Transverse colon (tissue), 4 donors: ENCODE data around the gene PNKP. TPM values are rescaled to one million over a fixed set of nuclear protein-coding genes. Genes with fewer than 3 reads are reported as not detected.

Source experiments
- DNase-seq: peaks from one replicate; pipeline ENCODE4 v3.0.0-alpha.2; 2019
- H3K27ac ChIP-seq, 4 donors: fragments of 200-600 bp; sonication (generic); 2 replicates each; pipeline ENCODE4 v1.5.1; 2016 to 2018; ENCODE audit warnings: inconsistent platforms in 4 of 4
- H3K27me3 ChIP-seq: fragments of 200-600 bp; sonication (generic); 2 replicates; pipeline ENCODE4 v1.5.1; 2017; ENCODE audit warnings: inconsistent platforms
- H3K36me3 ChIP-seq, 4 donors: fragments of 200-600 bp; sonication (generic); 2 replicates each; pipeline ENCODE4 v1.5.1; 2017 to 2019; ENCODE audit warnings: inconsistent platforms in 4 of 4
- H3K4me1 ChIP-seq, 4 donors: fragments of 200-600 bp; sonication (generic); 2 replicates each; pipeline ENCODE4 v1.5.1; 2017 to 2020; ENCODE audit warnings: inconsistent platforms in 4 of 4
- H3K4me3 ChIP-seq, 4 donors: fragments of 200-600 bp; sonication (generic); 1 replicate in 1 of 4; 2 replicates in 3 of 4; pipeline versions ENCODE4 v1.5.1 to v1.6.1; 2017 to 2019; ENCODE audit warnings: inconsistent platforms in 4 of 4
- H3K9me3 ChIP-seq, 2 donors: fragments of 200-600 bp; sonication (generic); 2 replicates each; pipeline ENCODE4 v1.5.1; 2017 to 2019; ENCODE audit warnings: inconsistent platforms in 2 of 2
- CTCF ChIP-seq, 5 experiments: fragments of 200-600 bp in 3 of 5; fragments of 450-650 bp in 2 of 5; sonication (generic) in 3 of 5; IDR thresholded peaks; 1 replicate in 2 of 5; 2 replicates in 3 of 5; pipeline ENCODE4 v1.5.1; 2016 to 2017; ENCODE audit warnings: antibody characterized with exemption in 5 of 5, inconsistent platforms in 3 of 5, mild to moderate bottlenecking in 2 of 5, moderate library complexity in 1 of 5
- EP300 ChIP-seq: sonication (generic); formaldehyde crosslinking; IDR thresholded peaks from one replicate; pipeline ENCODE4 v1.6.1; 2017; ENCODE audit warnings: antibody characterized with exemption, low read depth
- POLR2A ChIP-seq: fragments of 450-650 bp; IDR thresholded peaks from one replicate; pipeline ENCODE4 v1.6.1; 2016; ENCODE audit warnings: antibody characterized with exemption, mild to moderate bottlenecking, moderate library complexity
- POLR2AphosphoS5 ChIP-seq, 3 donors: sonication (generic); formaldehyde crosslinking; IDR thresholded peaks; one replicate each; pipeline ENCODE4 v1.6.1; 2016; ENCODE audit warnings: antibody characterized with exemption in 3 of 3
- WGBS, 2 donors: methylation state at CpG; one replicate each; pipeline ENCODE4 v1.1.5; 2018; ENCODE audit warnings: low coverage in 1 of 2; 5-methylcytosine and 5-hydroxymethylcytosine counted together
- in situ Hi-C, 4 donors: fragments of 200-750 bp; cut with MboI; loops; one replicate each; pipeline versions ENCODE4 v1.15.0 to v1.15.1; 2017; ENCODE audit warnings: low sequenced_read_pairs in 3 of 4, low pct_ligation_motif_present in 1 of 4, low pct_unique_long_range_greater_than_20kb in 1 of 4
- intact Hi-C: fragments of 100-400 bp; cut with DNase I; formaldehyde crosslinking; loops from one replicate; pipeline ENCODE4 v1.15.1; 2023; ENCODE audit warnings: low total_unique reads
- total RNA-seq, 4 donors: library from RNA; depleted of rRNA; stranded (reverse); fragments of >200 nt; gene quantifications; one replicate each; pipeline ENCODE4 v1.1.0, GENCODE V29; 2016

PNKP gene
- total RNA-seq, 4 donors from 2014 or later: 60.8 to 128 (median 99.6) TPM

GRCh38 chr19:49851456-49852259, 15.7 kb downstream of the PNKP start:
- 3% methylated on average over 56 of the region's 78 CpGs; no CpG with 5 or more reads in 1 of the 2 donors for WGBS, 2 donors
- no peak for DNase-seq
- H3K27me3 ChIP-seq: no peaks in the 10 kb centered on the region
- H3K4me1 ChIP-seq: peaks cover 15 to 30% (median 22%) of the 10 kb centered on the region in 4 donors
- H3K9me3 ChIP-seq: no peaks in the 10 kb centered on the region
- peak overlapping the region; percentile 62 to 98 (median 87) for H3K4me3 ChIP-seq
- intact Hi-C loops: loop anchor here (5.0 kb wide), 1 partner anchor 34 kb away; the partner anchor contains the start of gene MED25
- no peaks in the 10 kb centered on the region for H3K36me3 ChIP-seq
- peak overlapping the region; percentile 97 to 100 (median 99) for H3K27ac ChIP-seq
- in situ Hi-C loops: loop anchor here in 1 of 4 donors (25.0 kb wide), 1 partner anchor 364 kb away; the partner anchor contains the start of genes RPL13A and RPS11
- TF ChIP-seq POLR2AphosphoS5 (IDR thresholded peaks at IDR 0.05) (no peak), EP300 (no peak), CTCF (IDR thresholded peaks at IDR 0.05) (no peak), POLR2A (no peak)

GRCh38 chr19:49850487-49851342, 16.7 kb downstream of the PNKP start, which contains the start of gene PTOV1:
Gene PTOV1, plus strand, starts transcription at chr19:49851159.
- peaks cover 15 to 30% (median 22%) of the 10 kb centered on the region in 4 donors for H3K4me1 ChIP-seq
- no peaks in the 10 kb centered on the region for H3K9me3 ChIP-seq
- H3K36me3 ChIP-seq: no peaks in the 10 kb centered on the region
- peak within 1 kb of the TSS; percentile 62 to 98 (median 87) for H3K4me3 ChIP-seq
- TF ChIP-seq POLR2AphosphoS5 (IDR thresholded peaks at IDR 0.05) (peak; percentile 71 to 94 (median 90)), CTCF (IDR thresholded peaks at IDR 0.05) (no peak), POLR2A (peak; percentile 82)
- H3K27me3 ChIP-seq: no peaks in the 10 kb centered on the region
- in situ Hi-C loops: loop anchor here in 1 of 4 donors (25.0 kb wide), 1 partner anchor 363 kb away; the partner anchor contains the start of genes RPL13A and RPS11
- intact Hi-C loops: loop anchor here (5.0 kb wide), 1 partner anchor 33 kb away; the partner anchor contains the start of gene MED25
- peak; percentile 94 for DNase-seq
- peak within 1 kb of the TSS; percentile 97 to 100 (median 99) for H3K27ac ChIP-seq
- 0 to 3% methylated on average over 12 to 59 of the region's 98 CpGs for WGBS, 2 donors

GRCh38 chr19:49850221-49850486, 17.2 kb downstream of the PNKP start:
- peak overlapping the region in 3 of 4 donors; percentile 79 to 98 (median 95) for H3K4me3 ChIP-seq
- no peaks in the 10 kb centered on the region for H3K9me3 ChIP-seq
- no peaks in the 10 kb centered on the region for H3K36me3 ChIP-seq
- H3K27ac ChIP-seq: peak overlapping the region; percentile 97 to 100 (median 99)
- 47 to 56% methylated on average over 4 to 12 of the region's 12 CpGs for WGBS, 2 donors
- TF ChIP-seq POLR2A (no peak), CTCF (IDR thresholded peaks at IDR 0.05) (no peak), EP300 (no peak), POLR2AphosphoS5 (IDR thresholded peaks at IDR 0.05) (no peak)
- in situ Hi-C loops: loop anchor here in 1 of 4 donors (25.0 kb wide), 1 partner anchor 363 kb away; the partner anchor contains the start of genes RPL13A and RPS11
- intact Hi-C loops: loop anchor here (5.0 kb wide), 1 partner anchor 33 kb away; the partner anchor contains the start of gene MED25
- H3K27me3 ChIP-seq: no peaks in the 10 kb centered on the region
- DNase-seq: no peak
- peaks cover 15 to 30% (median 22%) of the 10 kb centered on the region in 4 donors for H3K4me1 ChIP-seq
